Neural cell (in vitro differentiated cells): ENCODE results near the gene SLC37A2. TPM values are rescaled to one million over a fixed set of nuclear protein-coding genes. Genes with fewer than 3 reads are reported as not detected.

Source experiments
- H2AFZ ChIP-seq: fragments of 200-600, 300-800 bp; sonication (generic), shearing (Covaris generic); 2 replicates; pipeline ENCODE4 v1.6.0; 2014; ENCODE audit warnings: low read depth, mild to moderate bottlenecking, antibody characterized with exemption, low read length, moderate library complexity
- H3F3A ChIP-seq: fragments of 200-600 bp; shearing (Covaris generic); 2 replicates; pipeline ENCODE4 v1.6.1; 2016; ENCODE audit warnings: mild to moderate bottlenecking, moderate library complexity, mixed read lengths, antibody characterized with exemption, low read length; ENCODE audit not compliant: insufficient read depth, poor library complexity, severe bottlenecking
- H3K27ac ChIP-seq: fragments of 200-600, 300-800 bp; sonication (generic), shearing (Covaris generic); 2 replicates; pipeline ENCODE4 v1.5.1; 2014; ENCODE audit warnings: mild to moderate bottlenecking, low read length, moderate library complexity
- H3K27me3 ChIP-seq: fragments of 300-800, 200-600 bp; sonication (generic), shearing (Covaris generic); 2 replicates; pipeline ENCODE4 v1.6.0; 2014; ENCODE audit warnings: mild to moderate bottlenecking, low read depth, low read length, moderate library complexity; ENCODE audit not compliant: insufficient read depth
- H3K36me3 ChIP-seq: fragments of 300-800, 200-600 bp; sonication (generic), shearing (Covaris generic); 2 replicates; pipeline ENCODE4 v1.5.1; 2014; ENCODE audit warnings: mild to moderate bottlenecking, antibody characterized with exemption, low read length, moderate library complexity; ENCODE audit not compliant: insufficient read depth
- H3K4me2 ChIP-seq: fragments of 300-800, 200-600 bp; sonication (generic), shearing (Covaris generic); 2 replicates; pipeline ENCODE4 v1.6.0; 2014; ENCODE audit warnings: mild to moderate bottlenecking, low read length
- H3K4me3 ChIP-seq: fragments of 300-800, 200-600 bp; sonication (generic), shearing (Covaris generic); 2 replicates; pipeline ENCODE4 v1.5.1; 2014; ENCODE audit warnings: mild to moderate bottlenecking, low read length, moderate library complexity
- H3K79me2 ChIP-seq: fragments of 200-600 bp; shearing (Covaris generic); replicated peaks from 2 replicates; pipeline ENCODE4 v1.6.0; 2014; ENCODE audit warnings: mild to moderate bottlenecking, low read length, moderate library complexity; ENCODE audit not compliant: insufficient read depth
- H3K9ac ChIP-seq: fragments of 300-800, 200-600 bp; sonication (generic), shearing (Covaris generic); 2 replicates; pipeline ENCODE4 v1.6.1; 2016; ENCODE audit warnings: mild to moderate bottlenecking, low read length, mixed read lengths
- H3K9me2 ChIP-seq: fragments of 200-600 bp; shearing (Covaris generic); 2 replicates; pipeline ENCODE4 v1.6.1; 2016; ENCODE audit warnings: mild to moderate bottlenecking, low read length, mixed read lengths; ENCODE audit not compliant: insufficient read depth
- H3K9me3 ChIP-seq: fragments of 200-600, 300-800 bp; sonication (generic), shearing (Covaris generic); 2 replicates; pipeline ENCODE4 v1.6.1; 2016; ENCODE audit warnings: mild to moderate bottlenecking, mixed run types, low read length, moderate library complexity, mixed read lengths
- H4K20me1 ChIP-seq: fragments of 200-600 bp; shearing (Covaris generic); 2 replicates; pipeline ENCODE4 v1.6.1; 2016; ENCODE audit warnings: mild to moderate bottlenecking, mixed run types; ENCODE audit not compliant: insufficient read depth
- EP300 ChIP-seq: fragments of 450-650 bp; conservative IDR thresholded peaks from 2 replicates; pipeline ENCODE4 v1.6.1; 2014; ENCODE audit warnings: antibody characterized with exemption, mild to moderate bottlenecking, moderate library complexity; ENCODE audit not compliant: poor library complexity, severe bottlenecking
- EZH2 ChIP-seq: fragments of 200-600, 300-800 bp; shearing (Covaris generic), sonication (generic); IDR thresholded peaks from 2 replicates; pipeline ENCODE4 v1.6.1; 2014; ENCODE audit warnings: antibody characterized with exemption, low read length, borderline replicate concordance, mild to moderate bottlenecking; ENCODE audit not compliant: insufficient read depth, poor library complexity, severe bottlenecking
- MXI1 ChIP-seq: fragments of 450-650 bp; conservative IDR thresholded peaks from 2 replicates; pipeline ENCODE4 v1.6.1; 2014; ENCODE audit warnings: antibody characterized with exemption, mild to moderate bottlenecking; ENCODE audit not compliant: poor library complexity, severe bottlenecking
- POLR2AphosphoS5 ChIP-seq: IDR thresholded peaks from 2 replicates; pipeline ENCODE4 v1.6.1; 2012
- RAD21 ChIP-seq: fragments of 450-650 bp; conservative IDR thresholded peaks from 2 replicates; pipeline ENCODE4 v1.6.1; 2014; ENCODE audit warnings: antibody characterized with exemption, mild to moderate bottlenecking, moderate library complexity
- SMC3 ChIP-seq: fragments of 450-650 bp; conservative IDR thresholded peaks from 2 replicates; pipeline ENCODE4 v1.6.1; 2014; ENCODE audit warnings: antibody characterized with exemption, mild to moderate bottlenecking, moderate library complexity; ENCODE audit not compliant: poor library complexity
- TAF1 ChIP-seq: IDR thresholded peaks from 2 replicates; pipeline ENCODE4 v1.6.1; 2012; ENCODE audit warnings: low read depth
- polyA plus RNA-seq: library from polyadenylated mRNA; depleted of rRNA; stranded (reverse); fragments of >200 nt; gene quantifications from 2 replicates; pipeline ENCODE4 v1.2.3, GENCODE V29; 2014
- TF ChIP-seq, protein P1 (sequence below): fragments of 450-650 bp; IDR thresholded peaks from 2 replicates; pipeline ENCODE4 v1.5.1; 2014; ENCODE audit warnings: antibody characterized with exemption, mild to moderate bottlenecking, moderate library complexity; ENCODE audit not compliant: poor library complexity, severe bottlenecking

The SLC37A2 gene
- polyA plus RNA-seq, 1 donor from 2014 or later = 0.12 TPM

GRCh38 chr11:125078516-125079140 is 15.5 kb downstream of the SLC37A2 start:
- Histone ChIP-seq H3K9me2 (no peaks in the 10 kb centered on the region), H3K79me2 (no peaks in the 10 kb centered on the region), H2AFZ (no peak overlapping the region), H4K20me1 (no peaks in the 10 kb centered on the region), H3K36me3 (no peaks in the 10 kb centered on the region), H3K27ac (no peak overlapping the region), H3K4me3 (no peak overlapping the region), H3K9ac (no peak overlapping the region), H3K27me3 (no peaks in the 10 kb centered on the region), H3K9me3 (no peaks in the 10 kb centered on the region), H3K4me2 (no peak overlapping the region), H3F3A (no peaks in the 10 kb centered on the region)
- TF ChIP-seq, protein P1, sequence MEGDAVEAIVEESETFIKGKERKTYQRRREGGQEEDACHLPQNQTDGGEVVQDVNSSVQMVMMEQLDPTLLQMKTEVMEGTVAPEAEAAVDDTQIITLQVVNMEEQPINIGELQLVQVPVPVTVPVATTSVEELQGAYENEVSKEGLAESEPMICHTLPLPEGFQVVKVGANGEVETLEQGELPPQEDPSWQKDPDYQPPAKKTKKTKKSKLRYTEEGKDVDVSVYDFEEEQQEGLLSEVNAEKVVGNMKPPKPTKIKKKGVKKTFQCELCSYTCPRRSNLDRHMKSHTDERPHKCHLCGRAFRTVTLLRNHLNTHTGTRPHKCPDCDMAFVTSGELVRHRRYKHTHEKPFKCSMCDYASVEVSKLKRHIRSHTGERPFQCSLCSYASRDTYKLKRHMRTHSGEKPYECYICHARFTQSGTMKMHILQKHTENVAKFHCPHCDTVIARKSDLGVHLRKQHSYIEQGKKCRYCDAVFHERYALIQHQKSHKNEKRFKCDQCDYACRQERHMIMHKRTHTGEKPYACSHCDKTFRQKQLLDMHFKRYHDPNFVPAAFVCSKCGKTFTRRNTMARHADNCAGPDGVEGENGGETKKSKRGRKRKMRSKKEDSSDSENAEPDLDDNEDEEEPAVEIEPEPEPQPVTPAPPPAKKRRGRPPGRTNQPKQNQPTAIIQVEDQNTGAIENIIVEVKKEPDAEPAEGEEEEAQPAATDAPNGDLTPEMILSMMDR = no peak
- no peak for TF ChIP-seq POLR2AphosphoS5
- no peak for TF ChIP-seq MXI1
- TF ChIP-seq EP300 = no peak
- no peak for TF ChIP-seq TAF1
- TF ChIP-seq SMC3 = no peak
- TF ChIP-seq EZH2 = no peak
- TF ChIP-seq RAD21 = no peak

- H3K4me2 ChIP-seq = no peak overlapping the region
- H3K27ac ChIP-seq = no peak overlapping the region
- TF ChIP-seq RAD21 (no peak), TAF1 (no peak), EP300 (no peak), EZH2 (no peak)
- TF ChIP-seq, protein P1 = no peak
- no peaks in the 10 kb centered on the region for H3K9me2 ChIP-seq
- H3K27me3 ChIP-seq = no peaks in the 10 kb centered on the region
- H3F3A ChIP-seq = no peaks in the 10 kb centered on the region
- no peaks in the 10 kb centered on the region for H3K9me3 ChIP-seq
- H3K4me3 ChIP-seq = no peak overlapping the region
- H3K36me3 ChIP-seq = no peaks in the 10 kb centered on the region
- H2AFZ ChIP-seq = no peak overlapping the region
- H4K20me1 ChIP-seq = no peaks in the 10 kb centered on the region
- H3K9ac ChIP-seq = no peak overlapping the region
- H3K79me2 ChIP-seq = no peaks in the 10 kb centered on the region
These were observed 16.2 kb downstream of the SLC37A2 start for GRCh38 chr11:125079151-125079877.
